Endodermal cell (in vitro differentiated cells): ENCODE results near the gene IL12RB2. TPM values are rescaled to one million over a fixed set of nuclear protein-coding genes. Genes with fewer than 3 reads are reported as not detected.
"Not testable (repeated sequence)": the region's sequence is repeated elsewhere in the genome, so short reads cannot be mapped to it uniquely, and the experiment has no call there.

ENCODE experiments used
- DNase-seq: peaks from one replicate; pipeline ENCODE4 v3.0.0-alpha.2; 2017
- H3K27ac ChIP-seq: 2 replicates; pipeline ENCODE4 v1.5.1; 2013; ENCODE audit warnings: mild to moderate bottlenecking, low read depth, low read length, moderate library complexity
- H3K27me3 ChIP-seq: 2 replicates; pipeline ENCODE4 v1.6.1; 2013; ENCODE audit warnings: mild to moderate bottlenecking, low read length, moderate library complexity; ENCODE audit not compliant: insufficient read depth, control insufficient read depth, poor library complexity, severe bottlenecking
- H3K36me3 ChIP-seq: 2 replicates; pipeline ENCODE4 v1.7.0; 2013; ENCODE audit warnings: mild to moderate bottlenecking, low read length, moderate library complexity; ENCODE audit not compliant: control insufficient read depth, insufficient read depth
- H3K4me1 ChIP-seq: one replicate; pipeline ENCODE4 v1.7.0; 2013; ENCODE audit warnings: low read length; ENCODE audit not compliant: control insufficient read depth, insufficient read depth
- H3K4me3 ChIP-seq: 2 replicates; pipeline ENCODE4 v1.5.1; 2013; ENCODE audit warnings: mild to moderate bottlenecking, low read length, moderate library complexity
- H3K9ac ChIP-seq: 2 replicates; pipeline ENCODE4 v1.6.1; 2013; ENCODE audit warnings: mild to moderate bottlenecking, low read length, moderate library complexity; ENCODE audit not compliant: poor library complexity, severe bottlenecking; ENCODE audit errors: extremely low read depth
- H3K9me3 ChIP-seq: 2 replicates; pipeline ENCODE4 v1.6.1; 2013; ENCODE audit warnings: mild to moderate bottlenecking, low read length, moderate library complexity; ENCODE audit not compliant: control insufficient read depth
- H3K27ac Mint-ChIP-seq: 2 replicates; pipeline ENCODE4 v1.8.0; 2020; ENCODE audit warnings: mixed read lengths
- H3K27me3 Mint-ChIP-seq: 2 replicates; pipeline ENCODE4 v1.8.0; 2021; ENCODE audit warnings: mild to moderate bottlenecking, mixed read lengths; ENCODE audit not compliant: insufficient read depth
- H3K36me3 Mint-ChIP-seq: 2 replicates; pipeline ENCODE4 v1.8.0; 2020; ENCODE audit warnings: low read depth, mixed read lengths
- H3K4me1 Mint-ChIP-seq: 2 replicates; pipeline ENCODE4 v1.8.0; 2020; ENCODE audit warnings: mixed read lengths
- H3K4me3 Mint-ChIP-seq: 2 replicates; pipeline ENCODE4 v1.8.0; 2020; ENCODE audit warnings: mild to moderate bottlenecking, moderate library complexity, mixed read lengths
- H3K9me3 Mint-ChIP-seq: 2 replicates; pipeline ENCODE4 v1.8.0; 2020; ENCODE audit warnings: mild to moderate bottlenecking, mixed read lengths
- CTCF ChIP-seq: fragments of 200-600 bp; sonication (generic); conservative IDR thresholded peaks from 2 replicates; pipeline ENCODE4 v1.5.0; 2021; ENCODE audit warnings: antibody characterized with exemption, mild to moderate bottlenecking
- WGBS, 2 experiments: methylation state at CpG; one replicate each; pipeline versions ENCODE4 v1.1.5 to v1.1.7; 2013; ENCODE audit warnings: missing lambda C conversion rate in 2 of 2, mixed read lengths in 1 of 2; ENCODE audit not compliant: insufficient coverage in 1 of 2, insufficient read length in 1 of 2; 5-methylcytosine and 5-hydroxymethylcytosine counted together
- total RNA-seq, 2 donors: library from RNA; stranded (reverse); fragmentation: NEBNext Ultra II Directional in 1 of 2; extraction: Animal tissue kit (Norgen Biotek cat#: 25700) in 1 of 2; gene quantifications; 2 replicates in 1 of 2; 3 replicates in 1 of 2; pipeline ENCODE4 v1.2.1, GENCODE V29; 2021

Gene IL12RB2
- total RNA-seq, 2 donors from 2014 or later, result 0.29 TPM; not detected in 1

DNA sequence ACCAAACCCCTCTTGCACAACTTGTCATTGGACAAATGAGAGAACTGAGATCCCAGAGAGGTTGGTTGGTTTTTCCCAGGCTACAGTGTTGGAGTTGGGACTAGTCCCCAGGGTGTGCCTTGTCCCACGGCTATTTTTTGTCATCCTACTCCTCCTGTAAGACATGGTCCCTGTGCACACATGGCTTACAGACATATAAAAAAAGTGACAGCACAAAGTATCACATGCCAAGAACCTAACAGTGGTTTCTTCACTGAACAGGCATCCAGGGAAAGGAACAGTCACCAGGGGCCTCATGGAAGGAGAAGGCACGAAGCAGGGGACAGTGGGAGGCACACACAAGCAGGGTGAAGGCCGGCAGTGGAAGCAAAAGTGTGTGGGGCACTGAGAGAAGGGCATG is 86.1 kb downstream of the IL12RB2 start:
- no peak overlapping the region for H3K4me3 Mint-ChIP-seq
- WGBS, 2 experiments, result 94 to 96% methylated on average over 3 of the region's 3 CpGs
- peaks cover 15% of the 10 kb centered on the region for H3K36me3 ChIP-seq

DNA sequence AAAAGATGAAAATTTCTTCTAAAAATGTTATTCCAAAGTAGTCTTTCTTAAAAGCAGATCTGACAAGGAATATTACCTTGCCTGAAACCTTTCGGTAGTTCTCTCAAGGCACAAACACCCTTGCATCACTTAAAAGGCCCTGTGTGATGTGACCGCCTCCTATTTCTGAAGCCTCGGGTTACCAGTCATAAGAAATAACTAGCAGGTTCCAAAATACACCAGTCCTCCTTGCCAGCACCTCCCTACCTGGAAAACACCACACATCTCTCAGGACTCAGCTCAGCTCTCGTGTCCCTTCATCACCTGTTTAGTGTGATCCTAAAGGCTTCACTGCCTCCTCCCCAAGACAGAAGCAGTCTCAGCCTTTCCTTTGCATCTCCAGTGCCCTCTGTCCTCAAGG is 86.9 kb downstream of the IL12RB2 start:
- H3K27ac ChIP-seq, result no peak overlapping the region
- Mint-ChIP-seq H3K27ac (no peak overlapping the region), H3K4me1 (peaks cover 23% of the 10 kb centered on the region), H3K4me3 (no peak overlapping the region), H3K27me3 (peaks cover 2% of the 10 kb centered on the region), H3K9me3 (no peaks in the 10 kb centered on the region), H3K36me3 (peaks cover 7% of the 10 kb centered on the region)
- H3K4me1 ChIP-seq, result no peaks in the 10 kb centered on the region
- no peak overlapping the region for H3K4me3 ChIP-seq
- TF ChIP-seq CTCF, result no peak
- 96 to 100% methylated on average over 4 of the region's 4 CpGs for WGBS, 2 experiments
- no peak overlapping the region for H3K9ac ChIP-seq
- no peaks in the 10 kb centered on the region for H3K9me3 ChIP-seq
- peaks cover 15% of the 10 kb centered on the region for H3K36me3 ChIP-seq
- no peak for DNase-seq
- H3K27me3 ChIP-seq, result no peaks in the 10 kb centered on the region

More for the DNA sequence above, 86.1 kb downstream of the IL12RB2 start:
- H3K36me3 Mint-ChIP-seq, result peaks cover 7% of the 10 kb centered on the region
- Histone ChIP-seq H3K27me3 (no peaks in the 10 kb centered on the region), H3K9me3 (no peaks in the 10 kb centered on the region), H3K4me3 (no peak overlapping the region), H3K9ac (no peak overlapping the region), H3K27ac (no peak overlapping the region), H3K4me1 (no peaks in the 10 kb centered on the region)
- peaks cover 25% of the 10 kb centered on the region for H3K4me1 Mint-ChIP-seq
- peaks cover 2% of the 10 kb centered on the region for H3K27me3 Mint-ChIP-seq
- no peak for DNase-seq
- TF ChIP-seq CTCF, result no peak
- H3K27ac Mint-ChIP-seq, result no peak overlapping the region
- H3K9me3 Mint-ChIP-seq, result no peaks in the 10 kb centered on the region

- no peak overlapping the region for H3K4me3 Mint-ChIP-seq
- peaks cover 7% of the 10 kb centered on the region for H3K36me3 Mint-ChIP-seq
- H3K9me3 Mint-ChIP-seq, result no peaks in the 10 kb centered on the region
- Histone ChIP-seq H3K36me3 (peaks cover 6% of the 10 kb centered on the region), H3K4me1 (no peaks in the 10 kb centered on the region), H3K27ac (no peak overlapping the region), H3K27me3 (no peaks in the 10 kb centered on the region), H3K9ac (no peak overlapping the region), H3K9me3 (no peaks in the 10 kb centered on the region), H3K4me3 (no peak overlapping the region)
- no peak overlapping the region for H3K27ac Mint-ChIP-seq
- WGBS, 2 experiments, result 69 to 94% methylated on average over 2 to 5 of the region's 7 CpGs
- peaks cover 2% of the 10 kb centered on the region for H3K27me3 Mint-ChIP-seq
- TF ChIP-seq CTCF, result no peak
- H3K4me1 Mint-ChIP-seq, result no peaks in the 10 kb centered on the region
- DNase-seq, result no peak
Measured at GRCh38 chr1:67399199-67399993, 91.7 kb downstream of the IL12RB2 start.

GRCh38 chr1:67400029-67400786 is 92.5 kb downstream of the IL12RB2 start:
- H3K27me3 ChIP-seq, H3K36me3 Mint-ChIP-seq: not testable (repeated sequence)
- WGBS, 2 experiments, result 91 to 96% methylated on average over 7 to 12 of the region's 12 CpGs

More at GRCh38 chr1:67400029-67400786, 92.5 kb downstream of the IL12RB2 start:
- H3K36me3 ChIP-seq, result peaks cover 13% of the 10 kb centered on the region
- not testable (repeated sequence) for H3K4me3 Mint-ChIP-seq, H3K9ac ChIP-seq, H3K27ac ChIP-seq, H3K27me3 Mint-ChIP-seq, H3K4me1 ChIP-seq, H3K4me3 ChIP-seq, H3K27ac Mint-ChIP-seq, H3K9me3 ChIP-seq, H3K9me3 Mint-ChIP-seq, H3K4me1 Mint-ChIP-seq
- peak; percentile 62 for DNase-seq
